Pancreas (tissue), 10 donors: Measurements from ENCODE around the gene NINL. TPM values are rescaled to one million over a fixed set of nuclear protein-coding genes. Genes with fewer than 3 reads are reported as not detected.

Experiments
- ATAC-seq, 4 donors: fragments of 200-7000 bp; cut with Tn5 transposase; one replicate each; pipeline versions ENCODE4 v1.8.0 to v1.9.1; 2020; ENCODE audit warnings: mild to moderate bottlenecking in 4 of 4, moderate library complexity in 4 of 4
- DNase-seq, 6 donors: peaks; one replicate each; pipeline ENCODE4 v3.0.0-alpha.2; 2020
- FAIRE-seq: peaks from 2 replicates; lab custom pipeline; 2012; peaks lifted over from hg19 to GRCh38; lab: Jason Lieb, UNC
- H3K27ac ChIP-seq, 4 donors: fragments of 200-600 bp; sonication (generic); 1 replicate in 3 of 4; 2 replicates in 1 of 4; pipeline versions ENCODE4 v1.5.0 to v1.8.0; 2020
- H3K27me3 ChIP-seq, 4 donors: fragments of 200-600 bp; one replicate each; pipeline ENCODE4 v1.8.0; 2021
- H3K36me3 ChIP-seq, 3 donors: fragments of 200-600 bp; sonication (generic) in 1 of 3; one replicate each; pipeline versions ENCODE4 v1.5.0 to v1.8.0; 2020 to 2021
- H3K4me1 ChIP-seq, 3 donors: fragments of 200-600 bp; one replicate each; pipeline ENCODE4 v1.8.0; 2021
- H3K4me3 ChIP-seq, 4 donors: fragments of 200-600 bp; sonication (generic) in 2 of 4; one replicate each; pipeline versions ENCODE4 v1.5.0 to v1.8.0; 2020 to 2021
- H3K9me3 ChIP-seq, 4 donors: fragments of 200-600 bp; one replicate each; pipeline ENCODE4 v1.8.0; 2021
- WGBS, 2 donors: extraction: QIAGEN DNeasy Blood & Tissue Kit; methylation state at CpG; one replicate each; pipeline ENCODE4 v1.1.7; 2013; 5-methylcytosine and 5-hydroxymethylcytosine counted together
- intact Hi-C, 3 donors: fragments of 100-400 bp; cut with DNase I; formaldehyde crosslinking; loops; one replicate each; pipeline versions ENCODE4 v1.11.1 to v1.14.2; 2022
- polyA plus RNA-seq, 2 donors: library from polyadenylated mRNA; stranded (reverse); fragments of 200-250 nt; gene quantifications; one replicate each; pipeline ENCODE4 v1.2.3, GENCODE V29; 2013
- total RNA-seq, 6 donors: library from RNA; stranded (reverse); fragmentation: NEBNext Ultra II Directional in 4 of 6; extraction: Animal tissue kit (Norgen Biotek cat#: 25700) in 4 of 6; gene quantifications; one replicate each; pipeline versions ENCODE4 v1.2.1 to v1.2.4, GENCODE V29; 2021 to 2023
- TF ChIP-seq, protein P1 (sequence below), 4 donors: fragments of 200-600 bp; sonication (generic) in 3 of 4; IDR thresholded peaks; one replicate each; pipeline versions ENCODE4 v1.5.0 to v1.8.0; 2021; ENCODE audit warnings: antibody characterized with exemption in 4 of 4
- donor health status: healthy with polysubstance abuse.
- donor health status: DM: no; HTN: no; CAD: no; lungs with moderate emphysema.
- donor health status: DM: no; HTN: no; CAD: no.
- donor health status: control.
- donor health status: control.
- donor health status: Bipolar disorder and iron deficiency.
- donor health status: DM: yes; HTN: yes; CAD: no.
- donor health status: DM: no; HTN: no; CAD: no.
- donor health status: DM: no; HTN: no; CAD: no.
- donor health status: DM: yes; HTN: yes; CAD: no.

NINL gene
- total and polyA plus RNA-seq, 8 donors = 5.1 to 19.4 (median 6.5) TPM

DNA sequence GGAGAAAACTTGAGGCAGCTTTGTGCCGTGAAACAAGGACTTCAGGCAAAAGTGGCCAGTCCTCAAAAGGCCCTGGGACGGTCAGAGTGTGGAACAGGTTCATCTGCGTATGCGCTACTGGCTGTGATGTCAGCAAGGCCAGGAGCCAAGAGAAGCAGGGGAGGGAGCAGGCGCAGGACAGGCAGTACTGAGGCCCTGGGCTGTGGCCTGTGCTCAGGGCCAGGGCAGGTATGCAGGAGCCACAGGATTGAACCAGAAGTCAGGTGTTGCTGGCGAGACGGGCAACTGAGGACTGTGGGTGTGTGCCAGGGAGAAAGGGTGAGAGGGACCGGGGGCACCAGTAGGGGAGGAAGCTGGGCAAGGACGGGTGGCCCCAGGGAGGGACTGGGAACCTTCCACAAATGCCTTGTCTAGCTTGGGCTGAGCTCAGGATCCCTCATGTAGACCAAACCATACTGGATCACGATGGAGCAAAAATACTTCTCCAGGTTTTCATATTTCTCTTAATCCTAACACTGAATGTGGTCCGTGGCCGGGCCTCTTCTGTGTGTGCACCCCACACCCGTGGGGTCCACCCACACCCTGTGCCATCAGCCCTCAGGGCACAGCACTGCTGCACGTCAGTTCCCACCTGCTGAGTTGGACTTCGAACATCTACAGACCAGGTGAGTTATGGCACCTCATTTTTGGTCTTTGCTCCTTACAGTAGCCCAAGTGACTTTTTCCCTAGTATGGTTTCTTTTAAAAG lies 131.0 kb downstream of the NINL start:
- FAIRE-seq = no peak
- Histone ChIP-seq H3K27me3 (no peaks in the 10 kb centered on the region), H3K4me1 (no peaks in the 10 kb centered on the region), H3K4me3 (no peak overlapping the region), H3K36me3 (no peaks in the 10 kb centered on the region), H3K9me3 (no peaks in the 10 kb centered on the region), H3K27ac (no peak overlapping the region)
- intact Hi-C loops = no loop called here
- 93 to 94% methylated on average over 15 of the region's 15 CpGs for WGBS, 2 donors
- TF ChIP-seq, protein P1, sequence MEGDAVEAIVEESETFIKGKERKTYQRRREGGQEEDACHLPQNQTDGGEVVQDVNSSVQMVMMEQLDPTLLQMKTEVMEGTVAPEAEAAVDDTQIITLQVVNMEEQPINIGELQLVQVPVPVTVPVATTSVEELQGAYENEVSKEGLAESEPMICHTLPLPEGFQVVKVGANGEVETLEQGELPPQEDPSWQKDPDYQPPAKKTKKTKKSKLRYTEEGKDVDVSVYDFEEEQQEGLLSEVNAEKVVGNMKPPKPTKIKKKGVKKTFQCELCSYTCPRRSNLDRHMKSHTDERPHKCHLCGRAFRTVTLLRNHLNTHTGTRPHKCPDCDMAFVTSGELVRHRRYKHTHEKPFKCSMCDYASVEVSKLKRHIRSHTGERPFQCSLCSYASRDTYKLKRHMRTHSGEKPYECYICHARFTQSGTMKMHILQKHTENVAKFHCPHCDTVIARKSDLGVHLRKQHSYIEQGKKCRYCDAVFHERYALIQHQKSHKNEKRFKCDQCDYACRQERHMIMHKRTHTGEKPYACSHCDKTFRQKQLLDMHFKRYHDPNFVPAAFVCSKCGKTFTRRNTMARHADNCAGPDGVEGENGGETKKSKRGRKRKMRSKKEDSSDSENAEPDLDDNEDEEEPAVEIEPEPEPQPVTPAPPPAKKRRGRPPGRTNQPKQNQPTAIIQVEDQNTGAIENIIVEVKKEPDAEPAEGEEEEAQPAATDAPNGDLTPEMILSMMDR (IDR thresholded peaks at IDR 0.05) = no peak
- DNase-seq = no peak
- no peak for ATAC-seq

DNA sequence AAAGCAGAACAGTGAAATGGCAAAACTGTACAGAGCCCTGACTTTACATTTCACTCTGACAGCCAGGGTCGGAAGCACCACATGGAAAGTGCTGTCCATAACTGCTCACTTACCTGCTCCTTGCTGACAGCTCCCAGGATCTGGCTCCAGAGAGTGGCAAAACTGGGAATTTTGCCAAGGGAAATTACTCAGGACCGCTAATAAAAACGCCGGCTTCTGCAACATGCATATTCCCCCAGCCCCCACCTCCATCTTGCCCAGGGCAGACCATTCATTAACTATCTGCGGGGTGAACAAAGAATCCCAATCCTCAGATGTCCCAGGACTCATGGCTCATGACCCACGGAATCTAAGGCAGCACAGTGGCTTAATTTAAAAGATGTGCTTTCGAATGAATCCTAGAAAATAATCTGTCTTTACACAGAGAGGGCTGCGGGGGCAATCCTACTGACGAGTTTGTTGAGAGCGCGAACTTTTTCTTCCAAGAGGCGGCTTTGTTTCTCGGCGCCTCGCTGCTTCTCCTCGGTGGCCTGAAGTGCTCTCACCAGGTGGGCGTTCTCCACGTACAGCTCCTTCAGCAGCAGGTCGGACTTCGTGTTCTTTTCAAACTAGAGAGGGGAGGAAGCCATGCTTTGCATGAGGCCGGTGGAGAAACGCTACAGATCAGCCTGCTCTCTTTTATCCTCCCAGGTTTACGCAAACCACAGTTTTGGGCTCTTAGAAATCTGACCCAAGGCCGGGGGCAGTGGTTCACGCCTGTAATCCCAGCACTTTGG lies 132.1 kb downstream of the NINL start:
- ATAC-seq = no peak
- no peak for FAIRE-seq
- Histone ChIP-seq H3K36me3 (no peaks in the 10 kb centered on the region), H3K9me3 (no peaks in the 10 kb centered on the region), H3K27me3 (no peaks in the 10 kb centered on the region), H3K4me3 (no peak overlapping the region), H3K4me1 (no peaks in the 10 kb centered on the region), H3K27ac (no peak overlapping the region)
- TF ChIP-seq, protein P1 (IDR thresholded peaks at IDR 0.05) = no peak
- intact Hi-C loops = no loop called here
- DNase-seq = no peak
- WGBS, 2 donors = 78 to 86% methylated on average over 25 of the region's 25 CpGs

DNA sequence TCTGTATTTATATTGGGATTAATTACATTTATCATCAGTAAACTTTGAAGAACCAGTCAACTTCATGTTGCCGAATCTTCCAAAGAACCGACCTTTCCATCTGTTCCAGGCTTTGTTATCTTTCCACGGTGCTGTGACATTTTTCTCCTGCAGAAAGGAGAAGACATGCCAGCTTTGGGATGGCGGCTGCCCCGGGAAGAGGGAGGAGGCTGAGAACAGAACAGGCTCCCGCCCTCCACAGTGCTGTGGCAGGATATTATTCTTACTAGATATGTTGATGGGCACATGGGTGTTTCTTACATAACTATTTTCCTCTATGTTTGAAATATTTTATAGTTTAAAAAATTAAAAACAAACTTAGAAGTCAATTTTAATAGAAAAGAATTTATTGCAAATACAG lies 133.0 kb downstream of the NINL start:
- Histone ChIP-seq H3K9me3 (no peaks in the 10 kb centered on the region), H3K27ac (no peak overlapping the region), H3K4me3 (no peak overlapping the region), H3K27me3 (no peaks in the 10 kb centered on the region), H3K4me1 (no peaks in the 10 kb centered on the region), H3K36me3 (no peaks in the 10 kb centered on the region)
- intact Hi-C loops = no loop called here
- ATAC-seq (no peak), FAIRE-seq (no peak), DNase-seq (no peak)
- 87 to 88% methylated on average over 6 of the region's 6 CpGs for WGBS, 2 donors
- TF ChIP-seq, protein P1 (IDR thresholded peaks at IDR 0.05) = no peak

GRCh38 chr20:25447671-25448070 lies 137.7 kb downstream of the NINL start:
- no peak for FAIRE-seq
- DNase-seq = no peak
- intact Hi-C loops = loop anchor here in 1 of 3 donors (10.0 kb wide), 1 partner anchor 57 kb away; no protein-coding TSS in a partner anchor
- H3K27ac ChIP-seq = no peak overlapping the region
- no peak for ATAC-seq
- H3K9me3 ChIP-seq = no peaks in the 10 kb centered on the region
- no peaks in the 10 kb centered on the region for H3K27me3 ChIP-seq
- no peaks in the 10 kb centered on the region for H3K4me1 ChIP-seq
- H3K36me3 ChIP-seq = no peaks in the 10 kb centered on the region
- TF ChIP-seq, protein P1 (IDR thresholded peaks at IDR 0.05) = no peak
- H3K4me3 ChIP-seq = no peak overlapping the region
- WGBS, 2 donors = 87 to 92% methylated on average over 6 of the region's 6 CpGs
